Activated T-cell treated with anti-CD3 and anti-CD28 coated beads, Interleukin-2, amount 50 U/mL, for 72 hours (primary cell): ENCODE results near the gene ZNF521. TPM values are rescaled to one million over a fixed set of nuclear protein-coding genes. Genes with fewer than 3 reads are reported as not detected.

ENCODE experiments used
- ATAC-seq, 2 donors: fragments of 150-1000 bp; cut with Tn5 transposase; replicated peaks in 1 of 2; 2 replicates each; pipeline ENCODE4 v1.10.0; 2021; ENCODE audit warnings: moderate library complexity in 2 of 2, mild to moderate bottlenecking in 1 of 2
- DNase-seq, 2 donors: peaks; one replicate each; pipeline ENCODE4 v3.0.0; 2021 to 2022; ENCODE audit warnings: mixed read lengths in 1 of 2
- H3K27ac Mint-ChIP-seq: one replicate; pipeline ENCODE4 v1.8.0; 2022; ENCODE audit warnings: mild to moderate bottlenecking, moderate library complexity, mixed read lengths
- H3K27me3 Mint-ChIP-seq: one replicate; pipeline ENCODE4 v1.8.0; 2022; ENCODE audit warnings: low read depth, mixed read lengths
- H3K36me3 Mint-ChIP-seq, 2 donors: one replicate each; pipeline ENCODE4 v1.8.0; 2022; ENCODE audit warnings: mixed read lengths in 2 of 2, mild to moderate bottlenecking in 1 of 2; ENCODE audit not compliant: insufficient read depth in 2 of 2
- H3K4me1 Mint-ChIP-seq: one replicate; pipeline ENCODE4 v1.8.0; 2022; ENCODE audit warnings: low read depth, mixed read lengths
- H3K4me3 Mint-ChIP-seq, 2 donors: one replicate each; pipeline ENCODE4 v1.8.0; 2022; ENCODE audit warnings: mild to moderate bottlenecking in 2 of 2, mixed read lengths in 2 of 2, moderate library complexity in 2 of 2
- H3K9me3 Mint-ChIP-seq, 2 donors: one replicate each; pipeline ENCODE4 v1.8.0; 2022; ENCODE audit warnings: mixed read lengths in 2 of 2
- total RNA-seq, 2 donors: library from RNA; stranded (reverse); gene quantifications; one replicate each; pipeline ENCODE4 v1.2.3, GENCODE V29; 2022

The ZNF521 gene
- total RNA-seq, 2 donors from 2014 or later: not detected

DNA sequence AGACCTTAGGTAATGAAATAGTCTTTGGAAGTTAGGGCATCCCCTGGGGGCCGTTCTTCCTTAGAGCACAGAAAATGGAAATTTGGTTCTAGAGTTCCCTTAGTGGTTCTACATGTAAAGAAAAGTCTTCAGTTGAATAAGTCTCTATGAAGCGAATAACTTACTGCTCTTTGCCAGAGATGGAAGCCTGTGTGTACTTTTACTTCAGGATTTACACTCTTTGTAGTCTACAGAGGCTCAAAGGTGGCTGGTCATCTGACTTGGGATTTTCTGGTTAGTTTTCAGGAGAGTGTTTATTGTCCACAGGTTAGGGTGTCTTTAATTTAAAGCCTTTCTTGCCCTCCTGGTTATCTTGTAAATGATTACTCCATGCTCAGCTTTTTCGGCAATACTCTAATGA, 210.6 kb downstream of the ZNF521 start:
- no peak for DNase-seq

DNA sequence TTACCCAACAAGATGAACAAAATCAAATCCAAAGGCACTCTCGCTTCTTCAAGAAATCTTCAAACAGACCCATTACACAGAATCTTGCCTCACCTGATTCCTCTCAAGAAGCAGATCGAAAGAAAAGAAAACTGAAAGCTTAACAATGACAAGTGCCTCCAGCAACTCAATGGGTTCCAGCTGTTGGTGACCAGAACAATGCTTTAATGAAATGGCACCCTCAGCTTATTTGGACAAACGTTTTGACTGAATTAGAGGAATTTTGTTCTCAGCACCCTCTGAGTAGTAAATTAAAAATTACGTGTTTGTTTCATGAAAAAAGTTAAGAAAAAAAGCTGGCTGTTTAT, 211.0 kb downstream of the ZNF521 start:
- DNase-seq: no peak
- no peak for ATAC-seq
- H3K27ac Mint-ChIP-seq: no peak overlapping the region
- H3K27me3 Mint-ChIP-seq: no peaks in the 10 kb centered on the region
- H3K4me3 Mint-ChIP-seq: no peak overlapping the region
- no peaks in the 10 kb centered on the region for H3K9me3 Mint-ChIP-seq
- H3K36me3 Mint-ChIP-seq: no peaks in the 10 kb centered on the region
- H3K4me1 Mint-ChIP-seq: no peaks in the 10 kb centered on the region

More for the DNA sequence above, 210.6 kb downstream of the ZNF521 start:
- Mint-ChIP-seq H3K27me3 (no peaks in the 10 kb centered on the region), H3K4me3 (no peak overlapping the region), H3K9me3 (no peaks in the 10 kb centered on the region), H3K27ac (no peak overlapping the region), H3K36me3 (no peaks in the 10 kb centered on the region), H3K4me1 (no peaks in the 10 kb centered on the region)
- ATAC-seq: no peak

DNA sequence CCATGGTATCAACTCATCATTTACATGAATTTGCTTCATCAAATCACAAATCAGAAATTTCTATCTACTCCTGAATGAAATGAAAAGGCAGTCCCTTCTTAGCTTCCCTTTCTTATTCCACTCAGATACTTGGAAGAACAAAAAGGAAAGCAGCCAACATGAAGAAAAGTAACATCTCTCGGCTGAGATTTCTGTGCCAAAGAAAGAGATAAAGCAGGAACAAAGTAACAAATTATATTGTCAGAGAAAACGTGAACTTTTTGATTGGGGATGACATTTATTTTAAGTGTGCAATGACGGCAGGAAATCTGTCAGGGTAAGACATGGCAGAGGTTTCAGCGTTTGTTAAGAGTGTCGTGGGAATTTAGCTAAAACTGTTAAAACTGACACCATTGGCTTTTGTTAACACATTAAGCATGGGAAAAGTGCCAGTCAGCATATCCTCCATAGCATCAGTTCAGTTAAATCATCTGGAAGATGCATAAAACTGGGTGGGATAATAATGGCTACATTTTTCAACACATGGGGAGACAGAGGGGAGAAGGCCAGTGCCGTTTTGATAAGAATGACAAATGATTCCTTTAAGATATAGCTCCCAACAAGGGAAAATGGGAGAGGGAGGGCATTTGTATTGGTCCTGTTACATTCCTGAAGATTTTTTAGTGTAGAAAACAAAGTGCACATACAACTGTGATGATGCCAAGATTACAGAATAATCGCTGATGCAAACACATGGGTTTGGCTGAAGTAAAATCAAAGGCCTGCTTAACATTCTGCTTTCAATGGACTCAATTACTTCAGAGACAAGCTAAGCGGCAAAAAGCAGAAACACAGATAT, 211.6 kb downstream of the ZNF521 start:
- H3K9me3 Mint-ChIP-seq: no peaks in the 10 kb centered on the region
- no peaks in the 10 kb centered on the region for H3K4me1 Mint-ChIP-seq
- no peak overlapping the region for H3K4me3 Mint-ChIP-seq
- DNase-seq (no peak), ATAC-seq (no peak)
- no peaks in the 10 kb centered on the region for H3K36me3 Mint-ChIP-seq
- no peak overlapping the region for H3K27ac Mint-ChIP-seq
- no peaks in the 10 kb centered on the region for H3K27me3 Mint-ChIP-seq

DNA sequence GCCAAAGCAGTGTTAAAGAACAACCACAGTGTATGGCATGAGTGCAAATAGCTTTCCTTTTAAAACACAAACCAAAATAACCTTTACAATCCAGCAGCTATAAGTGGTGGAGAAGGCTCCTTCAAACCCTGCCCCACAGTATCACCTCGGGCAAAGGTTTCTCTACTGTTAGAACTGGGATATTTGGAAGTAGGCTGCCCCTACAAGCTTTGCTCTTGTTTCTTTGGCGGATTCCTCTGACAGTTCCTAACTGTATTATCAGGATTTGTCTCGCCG, 214.8 kb downstream of the ZNF521 start:
- H3K36me3 Mint-ChIP-seq: no peaks in the 10 kb centered on the region
- no peaks in the 10 kb centered on the region for H3K27me3 Mint-ChIP-seq
- no peaks in the 10 kb centered on the region for H3K4me1 Mint-ChIP-seq
- H3K27ac Mint-ChIP-seq: no peak overlapping the region
- no peaks in the 10 kb centered on the region for H3K9me3 Mint-ChIP-seq
- H3K4me3 Mint-ChIP-seq: no peak overlapping the region
- DNase-seq (no peak), ATAC-seq (no peak)

DNA sequence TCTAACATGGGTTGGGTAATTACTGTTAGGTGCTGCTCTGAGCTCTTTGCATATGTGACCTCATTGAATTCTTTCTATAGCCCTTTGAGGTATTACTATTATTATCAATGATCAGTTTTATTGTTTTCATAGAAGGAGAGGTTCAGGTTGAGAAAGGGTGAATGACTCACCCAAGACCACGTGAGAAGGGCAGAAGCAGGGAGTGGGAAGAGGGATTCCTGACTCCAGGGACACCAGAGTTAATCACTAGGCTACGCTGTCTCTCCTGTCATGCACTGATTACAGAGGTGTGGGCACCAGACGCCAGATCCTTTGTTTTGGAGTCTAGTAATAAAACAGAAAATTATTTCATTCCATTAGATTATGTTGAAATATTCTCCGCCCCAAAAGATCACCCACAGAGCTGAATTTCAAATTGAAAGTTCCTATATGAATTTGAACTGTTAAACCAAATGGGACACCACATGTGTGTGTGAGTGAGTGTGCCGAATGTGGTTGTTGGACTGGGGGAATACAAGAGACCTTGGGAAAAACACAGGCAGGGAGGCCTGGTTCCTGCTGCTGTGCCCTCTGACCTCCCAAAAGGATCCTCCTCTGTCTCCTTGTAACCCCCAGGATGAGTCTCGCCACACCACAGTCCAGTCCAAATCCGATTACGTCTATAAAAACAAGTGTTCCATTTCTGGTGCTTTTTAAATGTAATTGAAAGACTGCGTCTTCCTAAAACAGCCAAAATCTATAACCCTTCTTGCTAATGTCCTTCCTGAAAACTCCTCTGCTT, 215.4 kb downstream of the ZNF521 start:
- DNase-seq (no peak), ATAC-seq (no peak)
- H3K27ac Mint-ChIP-seq: no peak overlapping the region

DNA sequence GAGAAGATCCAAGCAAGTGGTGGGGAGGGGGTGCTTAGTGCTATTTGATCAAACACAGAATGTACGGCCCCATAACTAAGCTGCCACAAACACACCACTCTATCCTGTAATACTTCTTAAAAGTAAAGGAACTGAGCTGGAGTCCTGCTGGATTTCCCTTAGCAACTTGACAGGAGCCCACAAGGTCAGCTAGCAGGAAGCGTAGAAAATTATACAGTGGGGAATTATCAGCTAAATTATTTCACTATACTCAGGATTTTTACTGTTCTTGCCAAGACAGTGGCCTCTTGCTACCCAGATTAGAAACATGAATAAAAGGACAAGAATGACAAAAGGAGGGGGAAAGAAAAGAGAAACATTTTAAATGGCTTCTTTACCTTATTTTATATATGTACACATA, 217.1 kb downstream of the ZNF521 start:
- no peaks in the 10 kb centered on the region for H3K27me3 Mint-ChIP-seq
- H3K4me1 Mint-ChIP-seq: no peaks in the 10 kb centered on the region
- ATAC-seq: no peak
- no peaks in the 10 kb centered on the region for H3K36me3 Mint-ChIP-seq
- DNase-seq: no peak
- no peak overlapping the region for H3K4me3 Mint-ChIP-seq
- H3K9me3 Mint-ChIP-seq: no peaks in the 10 kb centered on the region
- H3K27ac Mint-ChIP-seq: no peak overlapping the region

More for the DNA sequence above, 215.4 kb downstream of the ZNF521 start:
- Mint-ChIP-seq H3K4me1 (no peaks in the 10 kb centered on the region), H3K27me3 (no peaks in the 10 kb centered on the region), H3K36me3 (no peaks in the 10 kb centered on the region), H3K9me3 (no peaks in the 10 kb centered on the region), H3K4me3 (no peak overlapping the region)

DNA sequence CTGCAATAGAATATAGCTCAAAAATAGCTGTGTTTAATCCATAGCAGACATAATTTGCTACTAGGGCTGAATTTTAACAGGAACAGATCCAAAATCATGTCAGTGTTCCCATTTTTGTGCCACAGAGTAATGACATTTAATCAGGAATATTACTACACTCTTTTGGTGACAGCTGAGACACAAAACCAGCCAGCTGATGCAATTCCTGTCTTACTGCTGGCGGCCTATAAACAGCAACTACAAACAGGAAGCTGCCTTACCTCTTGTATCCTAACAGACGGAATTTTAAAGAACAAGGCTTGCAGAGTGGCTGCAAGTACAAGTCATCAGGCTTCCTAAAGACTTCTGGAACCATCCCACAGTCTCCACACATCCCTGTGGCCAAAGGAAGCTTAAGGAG, 218.1 kb downstream of the ZNF521 start:
- no peaks in the 10 kb centered on the region for H3K27me3 Mint-ChIP-seq
- ATAC-seq (no peak), DNase-seq (no peak)
- H3K4me3 Mint-ChIP-seq: no peak overlapping the region
- H3K9me3 Mint-ChIP-seq: no peaks in the 10 kb centered on the region
- H3K4me1 Mint-ChIP-seq: no peaks in the 10 kb centered on the region
- H3K27ac Mint-ChIP-seq: no peak overlapping the region
- H3K36me3 Mint-ChIP-seq: no peaks in the 10 kb centered on the region

DNA sequence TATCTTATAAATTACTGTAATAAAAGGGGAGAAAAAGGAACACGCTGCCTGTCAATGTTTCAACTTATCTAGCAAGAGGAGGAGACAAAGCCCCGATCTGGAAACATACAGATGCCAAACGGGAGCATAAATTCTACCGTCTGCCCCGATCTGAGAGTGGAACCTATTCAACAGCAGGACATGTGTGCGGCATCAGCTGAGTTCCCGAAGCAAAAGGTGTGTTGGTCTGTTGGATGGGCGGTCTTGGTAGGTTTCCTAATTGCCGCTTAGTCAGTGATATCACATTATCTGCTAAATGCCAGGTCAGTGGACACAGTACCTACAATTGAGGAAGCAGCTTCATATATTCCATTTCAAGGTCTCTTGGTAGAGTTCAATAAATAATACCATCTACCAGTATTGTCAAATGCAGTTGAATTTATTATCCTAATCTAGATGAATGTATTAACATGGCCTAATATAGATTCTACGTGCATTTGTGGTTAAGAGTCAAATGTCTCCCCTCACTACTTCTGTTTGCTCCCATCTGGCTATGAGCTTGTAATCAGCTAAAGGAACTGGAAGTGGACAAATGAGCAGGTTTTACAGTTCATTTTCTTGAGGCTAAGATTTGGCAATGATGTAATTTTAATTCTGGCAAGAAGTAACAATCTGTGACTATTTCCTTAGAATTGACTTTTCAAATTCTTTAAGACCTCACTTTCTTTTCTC, 219.0 kb downstream of the ZNF521 start:
- H3K4me3 Mint-ChIP-seq: no peak overlapping the region
- no peak overlapping the region for H3K27ac Mint-ChIP-seq
- no peaks in the 10 kb centered on the region for H3K9me3 Mint-ChIP-seq
- no peak for ATAC-seq
- no peak for DNase-seq
- no peaks in the 10 kb centered on the region for H3K27me3 Mint-ChIP-seq
- H3K4me1 Mint-ChIP-seq: no peaks in the 10 kb centered on the region
- H3K36me3 Mint-ChIP-seq: no peaks in the 10 kb centered on the region

DNA sequence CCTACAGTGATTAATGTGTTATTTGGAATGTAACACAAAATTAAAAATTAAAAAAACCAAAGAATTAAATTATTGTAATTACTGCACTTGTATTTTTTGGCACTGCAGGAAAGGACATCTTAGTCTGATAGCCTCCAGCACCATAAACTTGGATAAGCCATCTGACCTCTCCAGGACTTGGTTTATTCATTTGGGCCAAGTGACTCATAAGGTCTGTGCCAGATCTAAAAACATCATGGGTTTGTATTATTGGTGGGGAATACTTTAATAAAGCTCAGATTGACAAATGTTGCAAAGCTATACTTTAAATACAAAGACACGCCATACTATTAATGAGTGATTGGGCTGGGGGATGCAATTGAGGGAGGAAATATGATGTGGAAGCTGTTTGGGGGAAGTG, 225.2 kb downstream of the ZNF521 start:
- DNase-seq: no peak
- Mint-ChIP-seq H3K4me3 (no peak overlapping the region), H3K36me3 (no peaks in the 10 kb centered on the region), H3K9me3 (peaks cover 2% of the 10 kb centered on the region in 2 donors), H3K27ac (no peak overlapping the region), H3K4me1 (no peaks in the 10 kb centered on the region), H3K27me3 (no peaks in the 10 kb centered on the region)
- ATAC-seq: no peak

DNA sequence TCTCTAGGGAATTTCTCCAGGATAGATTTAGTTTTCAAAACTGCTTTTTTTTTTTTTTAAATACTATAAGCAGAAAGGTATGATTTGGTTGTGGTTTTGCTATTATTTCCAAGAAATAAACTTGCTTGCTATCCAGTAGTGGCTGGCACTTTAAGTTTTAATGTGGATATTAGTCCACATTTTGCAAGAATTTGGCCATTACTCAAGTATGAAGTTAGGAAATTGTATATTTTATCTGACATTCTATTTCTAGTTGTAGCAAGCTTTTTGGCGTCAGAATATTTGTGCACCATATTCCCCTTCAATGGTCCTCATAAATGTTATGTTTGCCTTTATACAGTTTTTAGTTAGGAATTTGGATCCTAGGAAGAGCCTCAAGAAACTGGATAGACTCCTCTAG, 226.3 kb downstream of the ZNF521 start:
- H3K27me3 Mint-ChIP-seq: no peaks in the 10 kb centered on the region
- DNase-seq (no peak), ATAC-seq (no peak)
- peaks cover 2% of the 10 kb centered on the region in 2 donors for H3K9me3 Mint-ChIP-seq
- H3K4me3 Mint-ChIP-seq: no peak overlapping the region
- H3K36me3 Mint-ChIP-seq: no peaks in the 10 kb centered on the region
- H3K27ac Mint-ChIP-seq: no peak overlapping the region
- H3K4me1 Mint-ChIP-seq: no peaks in the 10 kb centered on the region

DNA sequence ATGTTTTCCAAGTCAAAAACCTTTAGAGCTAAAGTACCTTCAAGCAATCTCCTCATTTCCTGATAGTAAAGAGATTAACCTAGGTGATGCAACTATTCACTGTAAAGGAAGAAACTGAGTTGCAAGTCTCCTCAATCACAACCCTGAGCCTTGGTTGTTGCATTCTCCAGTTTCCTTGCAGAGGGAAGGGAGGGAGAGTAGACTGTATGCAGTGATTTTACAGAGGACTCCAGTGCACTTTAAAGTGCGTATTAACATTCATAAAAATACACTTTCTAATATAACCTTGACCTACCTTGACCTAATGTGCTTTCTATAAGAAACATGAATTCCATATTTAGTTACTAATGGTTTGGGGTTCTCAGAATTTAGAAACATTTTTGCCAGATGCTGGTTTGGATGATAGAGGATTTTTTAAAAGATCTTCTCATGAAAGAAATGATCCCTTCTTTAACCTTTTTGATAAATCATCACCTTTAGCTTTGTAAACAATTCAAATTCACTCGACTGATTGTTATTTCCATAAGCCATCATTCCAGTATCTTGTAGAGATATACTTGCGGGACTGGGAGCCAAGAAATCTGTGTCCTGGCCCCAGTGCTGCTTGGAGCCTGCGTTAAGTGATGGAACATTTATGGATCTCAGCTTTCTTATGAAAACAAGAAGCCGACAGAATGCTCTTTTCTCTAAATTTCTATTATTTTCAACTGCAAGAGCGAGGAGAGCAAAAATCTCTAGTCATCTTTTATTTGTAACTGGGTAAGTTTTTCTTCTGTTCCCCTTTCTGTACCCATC, 228.3 kb downstream of the ZNF521 start:
- no peak for DNase-seq
- H3K36me3 Mint-ChIP-seq: no peaks in the 10 kb centered on the region
- no peaks in the 10 kb centered on the region for H3K4me1 Mint-ChIP-seq
- no peaks in the 10 kb centered on the region for H3K27me3 Mint-ChIP-seq
- ATAC-seq: no peak
- H3K9me3 Mint-ChIP-seq: peaks cover 2 to 3% of the 10 kb centered on the region in 2 donors
- H3K27ac Mint-ChIP-seq: no peak overlapping the region
- no peak overlapping the region for H3K4me3 Mint-ChIP-seq

DNA sequence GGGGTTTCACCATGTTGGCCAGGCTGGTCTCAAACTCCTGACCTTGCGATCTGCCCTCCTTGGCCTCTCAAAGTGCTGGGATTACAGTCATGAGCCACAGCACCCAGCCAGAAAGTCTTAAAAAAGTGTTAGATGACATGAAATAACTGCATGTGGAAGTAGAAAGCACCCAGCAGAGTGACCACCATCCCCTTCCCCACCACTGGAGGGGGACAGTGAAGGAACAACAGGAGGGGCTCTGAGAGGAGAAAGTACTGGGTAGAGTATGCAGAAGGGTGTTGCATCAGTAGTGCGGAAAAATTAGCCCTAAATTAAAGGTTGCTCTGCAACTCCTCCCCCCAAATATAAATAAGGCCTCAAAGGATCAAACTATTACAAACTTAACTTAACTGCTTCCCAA, 230.5 kb downstream of the ZNF521 start:
- H3K9me3 Mint-ChIP-seq: peaks cover 2 to 3% of the 10 kb centered on the region in 2 donors
- no peaks in the 10 kb centered on the region for H3K27me3 Mint-ChIP-seq
- no peak for DNase-seq
- ATAC-seq: no peak
- no peaks in the 10 kb centered on the region for H3K36me3 Mint-ChIP-seq
- no peak overlapping the region for H3K27ac Mint-ChIP-seq
- no peak overlapping the region for H3K4me3 Mint-ChIP-seq
- no peaks in the 10 kb centered on the region for H3K4me1 Mint-ChIP-seq

DNA sequence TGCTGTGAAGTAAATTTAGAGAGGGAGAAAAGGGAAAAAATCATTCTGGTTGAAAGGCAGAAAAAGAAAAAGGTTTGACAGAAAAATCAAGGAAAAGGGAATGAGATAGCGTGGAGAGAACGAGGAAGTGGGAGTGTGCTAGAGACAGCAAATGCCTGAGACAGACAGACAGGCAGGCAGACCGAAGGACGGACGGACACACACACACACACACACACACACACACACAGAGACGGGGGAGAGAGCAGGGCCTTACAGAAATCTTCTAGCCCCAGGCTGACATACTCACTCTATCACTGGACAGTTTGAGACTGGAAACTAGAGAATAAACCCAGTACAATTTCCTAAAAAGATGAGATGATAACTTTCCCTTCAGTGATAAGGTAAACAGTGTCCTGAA, 238.4 kb downstream of the ZNF521 start:
- H3K4me3 Mint-ChIP-seq: no peak overlapping the region
- no peaks in the 10 kb centered on the region for H3K4me1 Mint-ChIP-seq
- H3K27me3 Mint-ChIP-seq: no peaks in the 10 kb centered on the region
- H3K27ac Mint-ChIP-seq: no peak overlapping the region
- DNase-seq (no peak), ATAC-seq (no peak)
- H3K9me3 Mint-ChIP-seq: peaks cover 2 to 4% of the 10 kb centered on the region in 2 donors
- H3K36me3 Mint-ChIP-seq: no peaks in the 10 kb centered on the region
